ENCODE results near the gene C5orf63. TPM values are rescaled to one million over a fixed set of nuclear protein-coding genes. Genes with fewer than 3 reads are reported as not detected.
A peak's percentile ranks its signal among the peaks of the same experiment; 100 is the strongest.

C5orf63 gene
- total and polyA plus RNA-seq, 2 of the 13 experiments (the other 11 are each of a cell fraction or from before 2014, with no cell fraction given), result 7.9 to 8.8 TPM

- H3K9me3 ChIP-seq (ENCODE audit: low read length), result no peaks in the 10 kb centered on the region
- intact Hi-C loops (cut with micrococcal nuclease; ENCODE audit: unreplicated experiment), result loop anchor here (2.0 to 5.0 kb wide), 2 partner anchors 166 to 375 kb away; no protein-coding TSS in a partner anchor
- TF ChIP-seq NFIC (IDR thresholded peaks at IDR 0.05; ENCODE audit: low read length) (no peak), ZNF687 (CRISPR knock-in tag; IDR thresholded peaks at IDR 0.05) (peak; percentile 46), SMAD3 (CRISPR knock-in tag; IDR thresholded peaks at IDR 0.05) (0 out of 2 replicates have a peak, but pooled peaks have one; percentile 31), ARID2 (CRISPR knock-in tag; IDR thresholded peaks at IDR 0.05; ENCODE audit: borderline replicate concordance) (0 out of 2 replicates have a peak, but pooled peaks have one; percentile 37), ZNF703 (CRISPR knock-in tag; IDR thresholded peaks at IDR 0.05; ENCODE audit: borderline replicate concordance) (no peak; the same call in 1 of the 2 replicates), THAP7 (CRISPR knock-in tag; IDR thresholded peaks at IDR 0.05) (0 out of 2 replicates have a peak, but pooled peaks have one; percentile 13), FOXA1 (IDR thresholded peaks at IDR 0.05) (no peak), FOXA1 (CRISPR knock-in tag; IDR thresholded peaks at IDR 0.05) (peak; percentile 45; the same call in 1 of the 2 replicates), ZNF329 (CRISPR knock-in tag; IDR thresholded peaks at IDR 0.05; ENCODE audit: low read depth) (0 out of 2 replicates have a peak, but pooled peaks have one; percentile 8), ZNF773 (CRISPR knock-in tag; IDR thresholded peaks at IDR 0.05; ENCODE audit: borderline replicate concordance) (peak; percentile 1; the same call in 1 of the 2 replicates), ARNT2 (CRISPR knock-in tag; IDR thresholded peaks at IDR 0.05; ENCODE audit: low read depth) (0 out of 2 replicates have a peak, but pooled peaks have one; percentile 7), SKIL (CRISPR knock-in tag; IDR thresholded peaks at IDR 0.05; ENCODE audit: borderline replicate concordance) (0 out of 2 replicates have a peak, but pooled peaks have one; percentile 10), SKI (IDR thresholded peaks at IDR 0.05; ENCODE audit: partially characterized antibody) (no peak), ZNF891 (CRISPR knock-in tag; IDR thresholded peaks at IDR 0.05) (no peak; the same call in 1 of the 2 replicates), ZNF362 (CRISPR knock-in tag; IDR thresholded peaks at IDR 0.05; ENCODE audit: borderline replicate concordance) (no peak)
Measured at GRCh38 chr5:127031147-127031862, 42.0 kb downstream of the C5orf63 start.

More at GRCh38 chr5:127031147-127031862, 42.0 kb downstream of the C5orf63 start:
- peak overlapping the region; percentile 88 for H3K4me2 ChIP-seq (ENCODE audit: low read depth, low read length)
- ATAC-seq, result peak; percentile 14
- TSS peak; percentile 81 for BruUV-seq (replicated peaks)
- H3K36me3 ChIP-seq (replicated peaks in 1 of 2; ENCODE audit: control insufficient read depth in 1 of 2, insufficient read depth in 2 of 2, low read length in 2 of 2), result no peaks in the 10 kb centered on the region
- in situ Hi-C loops (cut with HindIII; ENCODE audit: extremely low pct_ligation_motif_present, low pct_unique_long_range_greater_than_20kb), result loop anchor here (25.0 kb wide), 1 partner anchor 369 kb away; no protein-coding TSS in a partner anchor
- POLR2A ChIA-PET, result interaction anchor here (0.6 to 3.5 kb wide), 7 partner anchors 11 to 437 kb away, joined by 3 to 23 read pairs (median 4); partner anchors contain the start of gene C5orf63
- 30% methylated on average over 9 of the region's 45 CpGs for WGBS (ENCODE audit: low lambda C conversion rate)
- no peak for FAIRE-seq
- H2AFZ ChIP-seq (ENCODE audit: low read length), result no peak overlapping the region
- H4K20me1 ChIP-seq (ENCODE audit: insufficient read depth, low read length), result no peaks in the 10 kb centered on the region
- H3K4me1 ChIP-seq (ENCODE audit: insufficient read depth, low read length), result peaks cover 46% of the 10 kb centered on the region
- CTCF ChIA-PET (ENCODE audit: low intra/inter-chr PET ratio, low total read pairs), result no interaction called here
- no peaks in the 10 kb centered on the region for H3K27me3 ChIP-seq (ENCODE audit: control insufficient read depth in 1 of 2, insufficient read depth in 2 of 2, low read length in 2 of 2)
- H3K79me2 ChIP-seq (ENCODE audit: insufficient read depth, low read length), result no peaks in the 10 kb centered on the region
- peak overlapping the region; percentile 79 for H3K9ac ChIP-seq (ENCODE audit: insufficient read depth, low read depth, low read length)
- peak overlapping the region; percentile 78 for H3K27ac ChIP-seq (ENCODE audit: extremely low read length, insufficient read depth, low read length)
- peak overlapping the region; percentile 54 to 90 (median 88) for H3K4me3 ChIP-seq (replicated peaks in 1 of 3; ENCODE audit: insufficient read depth in 1 of 3, low read depth in 2 of 3, low read length in 3 of 3)
- no peak for DNase-seq (ENCODE audit: low spot score)
